ENCODE measurements around the gene SLFNL1.

DNA sequence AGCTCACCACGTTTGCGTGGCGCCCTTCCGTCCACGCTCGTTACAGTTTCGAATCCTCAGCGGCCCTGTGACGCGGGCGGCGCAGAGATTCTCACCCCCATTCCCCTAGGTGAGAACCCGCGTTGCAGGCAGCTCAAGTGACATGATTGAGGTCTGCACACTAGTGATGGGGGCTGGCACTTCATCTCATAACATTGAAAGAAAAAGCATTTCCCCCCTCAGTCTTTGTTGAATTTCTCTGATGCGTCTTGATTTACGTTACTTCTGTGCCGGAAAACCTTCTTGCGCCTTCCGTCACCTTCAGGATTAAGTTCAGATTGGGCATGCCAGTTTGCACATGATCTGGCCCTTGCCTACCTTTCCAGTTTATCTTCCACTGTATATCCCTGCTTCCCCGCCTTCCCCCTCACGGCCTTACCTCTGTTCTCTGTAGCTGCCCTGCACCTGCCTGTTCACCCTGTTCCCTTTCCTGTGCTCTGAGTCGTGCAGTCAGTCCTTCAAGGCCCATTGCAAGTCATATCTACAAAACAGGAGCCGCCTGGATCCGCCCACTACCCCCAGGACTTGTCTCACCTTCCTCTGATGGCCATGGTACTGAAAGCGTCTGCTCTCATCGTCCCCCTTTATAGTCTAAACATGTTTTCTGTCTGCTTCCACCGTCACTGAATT lies 40.9 kb downstream of the SLFNL1 start:
- TF ChIP-seq, protein P1, sequence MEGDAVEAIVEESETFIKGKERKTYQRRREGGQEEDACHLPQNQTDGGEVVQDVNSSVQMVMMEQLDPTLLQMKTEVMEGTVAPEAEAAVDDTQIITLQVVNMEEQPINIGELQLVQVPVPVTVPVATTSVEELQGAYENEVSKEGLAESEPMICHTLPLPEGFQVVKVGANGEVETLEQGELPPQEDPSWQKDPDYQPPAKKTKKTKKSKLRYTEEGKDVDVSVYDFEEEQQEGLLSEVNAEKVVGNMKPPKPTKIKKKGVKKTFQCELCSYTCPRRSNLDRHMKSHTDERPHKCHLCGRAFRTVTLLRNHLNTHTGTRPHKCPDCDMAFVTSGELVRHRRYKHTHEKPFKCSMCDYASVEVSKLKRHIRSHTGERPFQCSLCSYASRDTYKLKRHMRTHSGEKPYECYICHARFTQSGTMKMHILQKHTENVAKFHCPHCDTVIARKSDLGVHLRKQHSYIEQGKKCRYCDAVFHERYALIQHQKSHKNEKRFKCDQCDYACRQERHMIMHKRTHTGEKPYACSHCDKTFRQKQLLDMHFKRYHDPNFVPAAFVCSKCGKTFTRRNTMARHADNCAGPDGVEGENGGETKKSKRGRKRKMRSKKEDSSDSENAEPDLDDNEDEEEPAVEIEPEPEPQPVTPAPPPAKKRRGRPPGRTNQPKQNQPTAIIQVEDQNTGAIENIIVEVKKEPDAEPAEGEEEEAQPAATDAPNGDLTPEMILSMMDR (IDR thresholded peaks at IDR 0.05), result no peak
- no peak for TF ChIP-seq POLR2A (IDR thresholded peaks at IDR 0.05)
